KG1 (cell line): Measurements from ENCODE around the gene GDPD2.

Experiments
- DNase-seq: peaks from one replicate; lab custom pipeline; 2025; lab: John Stamatoyannopoulos, UW

GDPD2 gene

GRCh38 chrX:70476166-70476933, 53.2 kb downstream of the GDPD2 start:
- DNase-seq: no peak

DNA sequence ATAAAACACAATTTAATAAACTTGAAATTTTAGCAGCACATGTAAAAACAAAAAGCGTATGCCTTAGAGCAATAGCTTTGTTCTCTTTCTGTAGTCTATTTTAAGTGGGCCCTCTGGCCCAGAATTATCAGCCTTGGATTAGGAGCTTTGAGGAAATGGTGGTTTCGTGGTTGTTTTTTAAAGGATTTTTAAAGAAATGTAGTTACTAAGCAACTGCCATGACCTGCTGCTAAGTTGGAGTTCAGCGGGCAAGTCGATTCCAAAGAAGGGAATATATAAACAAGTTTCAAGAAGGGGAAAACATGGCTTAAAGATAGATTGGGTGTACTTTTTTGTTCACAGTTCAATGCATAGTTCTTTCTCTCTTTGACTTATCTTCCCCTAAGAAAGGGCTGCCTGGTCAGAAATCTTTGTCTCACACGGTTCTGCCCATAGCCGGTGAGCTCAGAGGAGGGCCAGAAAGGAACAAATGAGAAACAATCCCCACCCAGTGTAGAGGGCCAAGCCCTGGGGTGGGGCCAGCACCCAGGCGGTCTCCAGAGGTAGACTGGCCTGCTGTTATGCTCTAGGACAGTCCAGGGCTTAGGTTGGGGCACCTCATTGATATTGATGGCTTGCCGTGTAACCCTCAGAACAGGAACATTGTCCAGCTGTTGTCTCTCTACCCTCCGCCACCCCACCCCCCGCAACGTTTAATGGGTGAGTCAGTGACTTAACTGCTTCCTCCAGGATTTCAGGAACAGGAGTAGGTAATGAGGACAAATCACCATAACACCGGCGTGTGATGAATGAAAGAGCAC, 54.0 kb downstream of the GDPD2 start:
- DNase-seq: no peak

DNA sequence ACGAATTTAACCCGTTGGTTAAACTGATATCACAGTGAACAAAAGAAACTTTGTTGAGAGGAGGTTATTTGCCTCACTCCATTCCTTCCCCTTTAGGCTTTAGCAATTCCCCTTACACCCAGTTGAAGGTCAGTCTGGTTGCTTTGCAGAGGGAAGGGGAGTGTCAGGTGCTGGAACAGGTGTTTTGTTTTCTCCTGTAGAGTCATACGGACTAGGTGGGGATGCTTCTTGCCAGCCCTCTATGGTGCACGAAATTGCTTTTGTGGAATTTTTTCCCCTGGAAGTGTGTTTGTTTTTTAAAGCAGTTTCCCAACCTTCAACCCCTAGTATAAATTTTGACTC, 54.6 kb downstream of the GDPD2 start:
- no peak for DNase-seq

DNA sequence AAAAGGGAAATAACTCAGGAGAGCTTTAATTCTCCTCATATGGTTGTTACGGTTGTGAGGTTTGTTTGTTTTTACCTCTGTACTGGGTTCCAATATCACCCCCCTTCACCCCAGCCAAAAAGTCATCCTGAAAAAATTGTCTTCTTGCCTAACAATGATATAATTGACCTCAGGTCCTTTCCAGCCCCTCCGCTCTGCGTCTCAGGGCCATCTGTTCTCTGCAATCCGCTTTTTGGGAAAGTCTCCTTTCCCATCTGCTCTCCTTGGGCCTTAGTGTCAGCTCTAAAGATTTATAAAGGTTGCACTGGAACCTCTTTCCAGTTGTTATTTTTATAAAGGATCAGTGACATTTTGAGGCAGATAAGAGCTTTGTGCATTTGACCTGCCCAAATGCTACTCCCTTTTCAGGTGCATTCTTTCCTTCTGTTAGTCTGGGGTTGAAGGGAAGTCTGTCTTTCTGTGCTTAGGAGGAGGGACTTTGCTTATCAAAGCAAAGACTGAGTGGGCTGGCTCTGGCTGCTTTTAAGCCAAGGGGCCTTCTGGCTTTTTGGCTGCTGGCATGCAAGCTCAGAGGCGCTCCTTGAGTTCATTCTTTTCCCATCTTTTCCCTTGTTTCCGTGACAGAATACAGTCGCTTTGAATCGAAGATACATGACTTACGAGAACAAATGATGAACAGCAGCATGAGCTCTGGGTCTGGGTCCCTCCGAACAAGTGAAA, 55.6 kb downstream of the GDPD2 start:
- no peak for DNase-seq

GRCh38 chrX:70479247-70479921, 56.3 kb downstream of the GDPD2 start:
- no peak for DNase-seq

DNA sequence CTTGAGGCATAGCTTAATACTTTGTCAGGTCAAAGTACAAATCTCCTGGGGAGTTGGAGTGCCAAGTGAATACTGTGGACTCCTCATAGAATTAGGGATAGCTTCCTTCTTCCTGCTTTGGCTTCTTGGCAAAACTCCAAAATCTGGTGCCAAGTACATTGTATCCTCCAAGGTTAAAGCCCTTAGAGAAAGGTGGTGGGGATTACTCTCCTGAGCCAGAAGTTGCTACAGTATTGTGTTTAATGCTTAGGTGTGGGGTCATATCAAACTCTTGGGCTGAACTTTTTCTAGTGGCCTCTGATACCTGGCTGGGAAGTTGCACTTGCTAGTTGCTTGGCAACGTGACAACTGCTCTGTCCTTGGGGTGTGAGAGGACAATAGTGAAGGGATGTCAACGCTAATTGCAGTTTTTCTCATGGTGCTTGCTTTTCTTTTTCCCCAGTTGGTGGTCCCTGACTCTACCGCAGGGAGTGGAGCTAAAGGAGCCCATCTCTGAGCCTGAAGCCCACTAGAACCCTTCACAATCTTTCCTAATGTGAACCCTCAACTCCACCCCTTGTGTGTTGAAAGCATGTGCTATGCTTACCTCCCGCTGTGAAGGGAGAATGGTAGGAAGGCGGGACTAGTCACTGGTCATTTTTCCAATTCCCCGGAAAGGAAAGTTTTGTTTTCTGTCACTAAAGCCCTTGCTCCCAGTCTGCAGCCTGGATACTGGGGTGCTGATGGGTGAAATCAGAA, 57.0 kb downstream of the GDPD2 start:
- no peak for DNase-seq

DNA sequence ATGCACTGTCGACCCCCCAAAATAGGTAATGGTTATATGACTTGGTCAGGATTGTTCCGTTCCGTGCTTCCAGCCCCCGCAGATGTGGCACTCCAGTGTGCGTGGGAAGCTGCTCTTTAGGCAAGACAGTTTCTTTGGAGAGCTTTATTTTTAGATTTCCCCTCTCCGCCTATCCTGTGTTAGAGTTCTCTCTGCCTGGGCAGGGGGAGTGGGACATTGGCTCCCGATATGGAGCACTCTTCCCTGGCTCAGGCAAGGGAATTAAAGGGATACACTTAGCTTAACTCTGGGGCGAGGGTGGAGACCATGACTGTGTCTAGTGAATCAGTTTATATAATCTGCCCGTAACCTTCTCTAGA, 57.5 kb downstream of the GDPD2 start:
- no peak for DNase-seq

DNA sequence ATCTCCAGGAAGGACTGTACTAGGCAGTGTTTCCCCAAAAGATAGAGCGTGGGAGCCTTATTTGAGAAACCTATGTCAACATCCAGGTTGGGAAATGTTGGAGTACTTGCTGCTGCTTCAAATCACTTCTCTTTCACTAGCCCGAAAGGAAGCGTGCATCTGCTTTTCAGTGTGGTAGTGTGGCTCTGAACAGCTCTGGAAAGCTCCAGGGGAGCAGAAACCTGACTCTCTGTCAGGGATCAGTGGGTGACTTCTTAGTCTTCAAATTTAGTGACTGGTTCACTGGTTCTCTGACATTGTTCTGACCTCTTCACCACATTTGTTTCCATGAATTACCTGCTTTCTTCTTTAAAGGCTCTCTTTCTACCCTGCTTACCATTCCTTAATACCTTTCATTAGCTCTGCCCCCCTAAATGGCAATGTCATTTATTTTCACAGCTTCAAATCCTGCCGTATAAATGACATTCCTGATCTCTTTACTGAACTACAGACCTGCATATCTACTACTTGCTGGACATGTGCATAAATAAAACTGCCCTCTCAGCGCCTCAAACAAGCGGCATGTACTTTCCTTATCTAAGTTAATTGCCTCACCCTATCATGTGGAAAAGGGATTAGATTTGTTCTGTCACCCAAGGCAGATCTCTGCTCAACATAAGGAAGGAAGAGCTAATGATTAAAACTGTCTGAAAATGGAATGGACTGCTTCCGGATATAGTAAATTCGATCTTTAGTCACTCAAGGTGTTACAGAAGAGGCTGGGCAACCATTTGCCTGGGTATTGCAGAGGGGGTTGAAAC, 58.6 kb downstream of the GDPD2 start:
- DNase-seq: no peak

DNA sequence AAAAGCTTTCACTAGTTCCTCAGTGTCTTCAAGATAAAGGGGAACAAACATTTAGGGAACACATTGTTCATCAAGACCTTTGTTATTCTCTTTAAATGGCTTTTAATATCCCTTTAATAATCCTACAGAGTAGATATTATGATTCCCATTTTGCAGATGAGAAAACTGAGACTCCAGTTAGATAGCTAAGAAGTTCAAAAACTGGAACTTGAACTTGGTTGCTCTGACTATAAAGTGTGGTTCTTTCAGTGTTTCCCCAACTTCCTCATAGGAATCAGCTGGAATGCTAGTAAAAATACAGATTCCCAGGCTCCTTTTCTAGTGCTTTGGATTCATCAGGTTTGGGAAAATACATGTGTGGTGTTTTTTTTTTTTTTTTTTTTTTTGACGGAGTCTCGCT, 59.2 kb downstream of the GDPD2 start:
- DNase-seq: no peak
